Chondrocyte (in vitro differentiated cells): ENCODE results near the gene GOSR2. TPM values are rescaled to one million over a fixed set of nuclear protein-coding genes. Genes with fewer than 3 reads are reported as not detected.

Experiments used
- DNase-seq: peaks from one replicate; pipeline ENCODE4 v3.0.0; 2021; ENCODE audit warnings: mixed read lengths, low spot score
- H3K27ac Mint-ChIP-seq: one replicate; pipeline ENCODE4 v1.8.0; 2021; ENCODE audit warnings: mild to moderate bottlenecking, moderate library complexity, mixed read lengths; ENCODE audit not compliant: unreplicated experiment
- H3K27me3 Mint-ChIP-seq: 2 replicates; pipeline ENCODE4 v1.8.0; 2021; ENCODE audit warnings: low read depth, mixed read lengths
- H3K36me3 Mint-ChIP-seq: 2 replicates; pipeline ENCODE4 v1.8.0; 2021; ENCODE audit warnings: low read depth, mixed read lengths
- H3K4me1 Mint-ChIP-seq: 2 replicates; pipeline ENCODE4 v1.8.0; 2021; ENCODE audit warnings: low read depth, mild to moderate bottlenecking, mixed read lengths
- H3K4me3 Mint-ChIP-seq: one replicate; pipeline ENCODE4 v1.8.0; 2021; ENCODE audit warnings: mild to moderate bottlenecking, moderate library complexity, mixed read lengths; ENCODE audit not compliant: unreplicated experiment
- H3K9me3 Mint-ChIP-seq: 2 replicates; pipeline ENCODE4 v1.8.0; 2021; ENCODE audit warnings: low read depth, mixed read lengths
- CTCF ChIP-seq: fragments of 200-600 bp; sonication (generic); IDR thresholded peaks from 2 replicates; pipeline ENCODE4 v1.5.0; 2021; ENCODE audit warnings: antibody characterized with exemption, mild to moderate bottlenecking, moderate library complexity
- total RNA-seq: library from RNA; stranded (reverse); gene quantifications from 3 replicates; pipeline ENCODE4 v1.2.1, GENCODE V29; 2021

The GOSR2 gene
- total RNA-seq, 1 donor from 2014 or later: 56.5 TPM

GRCh38 chr17:46977750-46978488 is 55.0 kb downstream of the GOSR2 start:
- no peak for DNase-seq
- Mint-ChIP-seq H3K9me3 (no peaks in the 10 kb centered on the region), H3K27me3 (peaks cover 58% of the 10 kb centered on the region), H3K27ac (no peak overlapping the region), H3K4me3 (peak overlapping the region; percentile 69), H3K36me3 (peaks cover 2% of the 10 kb centered on the region), H3K4me1 (peaks cover 10% of the 10 kb centered on the region)
- TF ChIP-seq CTCF: no peak

DNA sequence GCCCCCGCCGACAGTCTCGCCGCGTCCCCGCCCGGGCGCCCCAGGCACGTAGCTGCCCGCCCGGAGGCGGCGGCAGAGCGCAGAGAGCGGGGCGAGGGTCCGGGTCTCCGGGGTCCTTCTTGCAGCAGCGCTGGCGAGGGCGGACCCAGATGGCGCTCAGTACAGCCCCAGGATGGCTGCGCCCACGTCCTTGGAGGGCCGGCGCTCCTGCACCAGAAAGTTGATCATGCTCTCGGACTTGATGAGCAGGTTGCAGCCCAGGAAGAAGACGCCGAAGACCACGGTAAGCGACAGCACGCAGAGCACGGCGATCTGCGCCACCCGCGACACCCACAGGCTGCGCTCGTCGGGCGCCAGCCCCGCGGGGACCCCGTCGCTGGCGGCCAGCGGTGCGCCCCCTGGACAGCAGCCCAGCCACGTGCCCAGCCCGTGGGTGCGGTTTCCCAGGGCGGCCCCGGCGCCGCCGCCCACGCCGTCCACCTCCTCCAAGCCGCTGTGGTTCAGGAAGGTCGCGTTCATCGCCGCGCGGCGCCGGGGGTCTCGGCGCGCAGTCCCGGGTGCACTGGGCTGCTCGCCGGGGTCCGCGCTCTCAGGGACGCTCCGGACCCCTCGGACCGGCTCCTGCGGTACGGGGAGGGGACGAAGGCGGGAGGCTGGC is 55.7 kb downstream of the GOSR2 start:
- H3K4me1 Mint-ChIP-seq: peaks cover 10% of the 10 kb centered on the region
- peaks cover 51% of the 10 kb centered on the region for H3K27me3 Mint-ChIP-seq
- H3K36me3 Mint-ChIP-seq: peaks cover 2% of the 10 kb centered on the region
- H3K4me3 Mint-ChIP-seq: peak overlapping the region; percentile 65
- H3K27ac Mint-ChIP-seq: no peak overlapping the region
- H3K9me3 Mint-ChIP-seq: peaks cover under 1% of the 10 kb centered on the region
- no peak for TF ChIP-seq CTCF
- DNase-seq: no peak

DNA sequence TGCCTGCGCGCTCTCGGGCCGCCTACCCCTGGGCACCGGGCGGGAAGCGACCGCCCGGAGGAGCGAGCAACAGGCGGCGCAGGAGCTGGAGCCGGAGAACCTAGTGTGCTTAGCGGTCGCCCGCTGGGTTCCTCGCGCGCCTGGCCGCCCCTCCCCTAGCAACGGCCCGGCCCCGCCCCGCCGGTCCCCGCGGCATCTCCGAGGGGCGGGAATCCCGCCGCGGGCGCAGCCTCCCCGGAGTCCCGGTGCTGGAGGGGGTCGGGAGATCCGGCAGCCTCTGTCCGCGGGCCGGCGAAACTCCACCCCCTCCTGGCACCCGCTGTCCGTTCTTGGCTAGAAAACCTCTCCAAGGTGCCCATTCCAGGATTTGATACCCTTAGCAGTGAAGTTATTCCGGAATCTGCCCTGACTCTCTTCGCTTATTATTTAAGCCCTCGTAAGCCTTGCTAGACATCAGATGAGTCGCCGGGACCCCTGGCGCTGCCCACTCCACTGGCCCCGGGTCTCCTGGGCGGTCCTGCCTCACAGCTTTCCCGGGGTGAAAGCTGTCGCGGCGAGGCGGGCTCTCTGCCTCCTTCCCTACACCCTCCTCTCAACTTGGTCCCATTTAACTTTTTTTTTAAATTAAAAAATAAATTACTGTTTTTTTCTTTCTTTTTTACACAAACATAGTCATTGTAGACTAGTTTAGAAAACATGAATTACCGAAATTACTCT is 56.3 kb downstream of the GOSR2 start, which contains the start of gene RPRML:
Gene RPRML (minus strand): TSS at position 107 of the 717 bp plus-strand sequence. CDS start 246 bp downstream, outside the sequence.
- H3K36me3 Mint-ChIP-seq: peaks cover 2% of the 10 kb centered on the region

DNA sequence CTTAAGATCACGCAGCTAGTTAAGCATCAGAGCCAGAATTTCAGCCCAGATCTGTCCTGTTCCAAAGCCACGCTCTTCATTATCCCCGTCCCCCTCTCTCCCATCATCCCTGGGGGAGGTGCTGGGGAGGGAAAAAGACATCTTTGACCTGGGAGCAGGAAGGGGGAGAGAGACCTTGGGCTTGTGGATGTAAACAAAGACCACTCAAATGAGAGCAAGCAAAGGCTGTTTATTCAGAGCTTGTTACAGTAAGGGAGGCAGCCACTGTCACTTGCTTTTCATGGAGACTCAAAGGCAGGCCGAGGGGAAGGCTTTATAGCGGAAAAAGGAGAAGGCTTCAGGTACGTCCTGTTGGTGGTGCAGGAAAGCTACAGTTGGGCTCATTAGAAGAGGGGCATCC is 59.6 kb downstream of the GOSR2 start:
- peaks cover 28% of the 10 kb centered on the region for H3K27me3 Mint-ChIP-seq

More for the DNA sequence above, 56.3 kb downstream of the GOSR2 start, which contains the start of gene RPRML:
- Mint-ChIP-seq H3K4me1 (peaks cover 10% of the 10 kb centered on the region), H3K27ac (no peak within 1 kb of the TSS), H3K9me3 (peaks cover 4% of the 10 kb centered on the region), H3K4me3 (peak within 1 kb of the TSS; percentile 69), H3K27me3 (peaks cover 44% of the 10 kb centered on the region)
- peak; percentile 7 for TF ChIP-seq CTCF
- DNase-seq: no peak

More for the DNA sequence above, 59.6 kb downstream of the GOSR2 start:
- Mint-ChIP-seq H3K4me3 (no peak overlapping the region), H3K27ac (no peak overlapping the region), H3K36me3 (no peaks in the 10 kb centered on the region), H3K9me3 (peaks cover 4% of the 10 kb centered on the region), H3K4me1 (peaks cover 10% of the 10 kb centered on the region)
- no peak for DNase-seq
- TF ChIP-seq CTCF: no peak
